ENCODE results near the gene PSMC5. TPM values are rescaled to one million over a fixed set of nuclear protein-coding genes. Genes with fewer than 3 reads are reported as not detected.

The PSMC5 gene
- total and polyA plus RNA-seq, 7 donors: 94.2 to 161 (median 115) TPM

DNA sequence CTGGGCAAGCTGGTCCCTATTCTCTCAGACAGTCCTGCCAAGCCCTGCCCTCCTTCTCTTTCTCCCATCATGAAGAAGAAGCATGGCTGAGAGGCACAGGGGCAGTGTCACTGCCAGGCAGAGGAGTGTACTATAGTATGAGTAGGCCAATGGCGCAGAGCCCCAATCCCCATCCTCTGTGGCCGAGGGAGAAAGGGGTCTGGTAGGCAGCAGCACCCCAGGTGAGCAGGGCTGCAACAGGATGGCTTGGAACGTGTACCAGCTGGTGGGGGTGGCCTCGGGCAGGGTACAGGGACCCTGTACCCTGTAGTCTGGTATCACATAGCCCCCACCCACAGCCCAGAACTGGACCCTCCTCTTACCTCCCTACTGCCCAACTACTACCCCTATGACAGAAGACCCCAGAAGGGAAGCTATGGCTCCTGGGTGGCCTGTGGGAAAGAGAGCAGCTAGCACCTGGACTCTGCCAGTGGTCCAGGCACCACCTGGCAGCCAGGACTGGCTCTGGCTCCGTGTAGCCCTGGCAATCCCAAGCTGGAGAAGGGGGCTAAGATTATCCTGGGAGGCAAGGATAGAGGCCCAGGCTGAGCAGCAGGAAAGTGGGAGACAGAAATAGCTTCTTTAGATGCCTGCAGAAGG, 10.8 kb downstream of the PSMC5 start:
- TF ChIP-seq, protein P1, sequence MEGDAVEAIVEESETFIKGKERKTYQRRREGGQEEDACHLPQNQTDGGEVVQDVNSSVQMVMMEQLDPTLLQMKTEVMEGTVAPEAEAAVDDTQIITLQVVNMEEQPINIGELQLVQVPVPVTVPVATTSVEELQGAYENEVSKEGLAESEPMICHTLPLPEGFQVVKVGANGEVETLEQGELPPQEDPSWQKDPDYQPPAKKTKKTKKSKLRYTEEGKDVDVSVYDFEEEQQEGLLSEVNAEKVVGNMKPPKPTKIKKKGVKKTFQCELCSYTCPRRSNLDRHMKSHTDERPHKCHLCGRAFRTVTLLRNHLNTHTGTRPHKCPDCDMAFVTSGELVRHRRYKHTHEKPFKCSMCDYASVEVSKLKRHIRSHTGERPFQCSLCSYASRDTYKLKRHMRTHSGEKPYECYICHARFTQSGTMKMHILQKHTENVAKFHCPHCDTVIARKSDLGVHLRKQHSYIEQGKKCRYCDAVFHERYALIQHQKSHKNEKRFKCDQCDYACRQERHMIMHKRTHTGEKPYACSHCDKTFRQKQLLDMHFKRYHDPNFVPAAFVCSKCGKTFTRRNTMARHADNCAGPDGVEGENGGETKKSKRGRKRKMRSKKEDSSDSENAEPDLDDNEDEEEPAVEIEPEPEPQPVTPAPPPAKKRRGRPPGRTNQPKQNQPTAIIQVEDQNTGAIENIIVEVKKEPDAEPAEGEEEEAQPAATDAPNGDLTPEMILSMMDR (IDR thresholded peaks at IDR 0.05): no peak
- TF ChIP-seq POLR2AphosphoS5 (IDR thresholded peaks at IDR 0.05) (no peak), POLR2A (IDR thresholded peaks at IDR 0.05) (no peak), EP300 (IDR thresholded peaks at IDR 0.05) (no peak)
- peaks cover 14 to 44% (median 37%) of the 10 kb centered on the region in 4 donors for H3K36me3 ChIP-seq
- H3K4me1 ChIP-seq: peaks cover 3 to 67% (median 59%) of the 10 kb centered on the region in 4 donors
- no peaks in the 10 kb centered on the region for H3K27me3 ChIP-seq
- no peaks in the 10 kb centered on the region for H3K9me3 ChIP-seq
- DNase-seq: no peak
- peak overlapping the region; percentile 93 to 99 (median 96) for H3K27ac ChIP-seq
- intact Hi-C loops (cut with DNase I): no loop called here
- 82 to 86% methylated on average over 5 of the region's 5 CpGs for WGBS, 2 donors
- peak overlapping the region in 3 of 4 donors; percentile 19 to 91 (median 20) for H3K4me3 ChIP-seq

DNA sequence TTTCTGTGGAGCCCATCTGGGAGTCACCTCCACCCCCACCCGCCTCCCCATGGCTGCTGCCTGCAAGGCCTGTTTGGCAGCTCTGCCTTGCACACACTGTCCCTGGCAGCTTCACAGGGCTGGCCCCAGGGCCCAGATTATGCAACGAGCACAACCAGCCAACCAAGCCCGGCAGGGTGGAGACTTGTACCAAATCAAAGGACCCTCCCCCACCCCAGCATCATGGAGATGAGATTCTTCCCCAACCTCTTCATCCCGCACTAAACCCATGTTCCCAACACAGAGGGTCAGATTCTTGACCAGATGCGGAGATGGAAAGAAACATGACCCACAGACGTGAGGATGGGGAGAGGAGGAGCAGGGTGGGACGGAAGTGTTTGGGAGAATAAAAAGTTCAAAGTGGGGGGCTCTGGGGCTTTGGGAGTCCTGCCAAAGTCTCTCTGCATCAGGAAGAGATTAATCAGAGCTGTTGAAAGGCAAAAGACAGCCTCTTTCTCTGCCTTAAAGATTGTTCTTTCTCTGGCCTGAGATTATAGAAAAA, 11.5 kb downstream of the PSMC5 start:
- intact Hi-C loops (cut with DNase I): no loop called here
- peaks cover 8 to 37% (median 31%) of the 10 kb centered on the region in 4 donors for H3K36me3 ChIP-seq
- no peaks in the 10 kb centered on the region for H3K27me3 ChIP-seq
- TF ChIP-seq, protein P1 (IDR thresholded peaks at IDR 0.05): no peak
- TF ChIP-seq POLR2A (IDR thresholded peaks at IDR 0.05) (peak in 1 of 2 donors; percentile 13), EP300 (IDR thresholded peaks at IDR 0.05) (peak in 3 of 4 donors; percentile 35 to 91 (median 68)), POLR2AphosphoS5 (IDR thresholded peaks at IDR 0.05) (peak; percentile 80 to 88 (median 86))
- peak overlapping the region; percentile 11 to 91 (median 59) for H3K4me3 ChIP-seq
- DNase-seq: peak; percentile 99
- WGBS, 2 donors: 50 to 52% methylated on average over 7 of the region's 7 CpGs
- peak overlapping the region; percentile 93 to 99 (median 96) for H3K27ac ChIP-seq
- H3K9me3 ChIP-seq: no peaks in the 10 kb centered on the region
- H3K4me1 ChIP-seq: peaks cover 3 to 73% (median 63%) of the 10 kb centered on the region in 4 donors

DNA sequence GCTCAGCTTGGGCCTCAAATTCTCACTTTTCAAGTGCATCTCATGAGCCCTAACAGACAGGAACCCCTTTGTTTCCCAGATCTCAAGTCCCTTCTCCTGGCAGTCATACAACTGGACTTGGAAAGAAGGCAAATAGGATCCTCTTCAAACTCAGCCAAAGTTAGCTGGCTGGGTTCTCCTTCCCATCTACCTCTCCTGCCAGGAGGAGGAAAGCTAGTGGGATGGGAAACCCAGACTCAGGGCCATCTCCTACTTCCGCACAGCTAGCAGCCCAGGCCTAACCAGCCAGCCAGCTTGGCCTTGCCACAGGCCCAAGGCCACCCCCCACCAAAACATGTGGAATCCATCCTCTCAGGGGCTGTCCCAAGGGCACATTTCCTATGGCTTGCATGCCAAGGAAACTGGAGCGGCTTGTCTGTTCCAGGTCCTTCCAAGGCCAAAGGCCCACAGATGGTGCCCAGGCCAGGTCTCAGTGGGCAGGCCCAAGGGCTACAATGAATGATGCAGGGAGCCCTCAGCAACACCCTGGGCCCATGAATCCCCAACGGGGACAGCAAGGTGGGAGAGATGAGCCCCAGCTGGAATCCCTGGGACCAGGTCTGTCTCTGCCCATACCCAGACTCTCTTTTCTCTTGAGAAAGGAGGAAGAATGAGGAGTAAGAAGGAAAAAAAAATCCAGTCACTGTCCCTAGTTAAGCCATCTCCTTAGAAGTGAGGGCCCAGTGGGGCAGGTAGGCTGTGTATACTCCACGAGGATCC, 13.5 kb downstream of the PSMC5 start:
- H3K4me1 ChIP-seq: peaks cover 3 to 71% (median 64%) of the 10 kb centered on the region in 4 donors
- intact Hi-C loops (cut with DNase I): no loop called here
- H3K9me3 ChIP-seq: no peaks in the 10 kb centered on the region
- WGBS, 2 donors: 62 to 66% methylated on average over 4 of the region's 4 CpGs
- TF ChIP-seq, protein P1 (IDR thresholded peaks at IDR 0.05): no peak
- peak overlapping the region; percentile 93 to 99 (median 96) for H3K27ac ChIP-seq
- peaks cover 0 to 17% (median 12%) of the 10 kb centered on the region in 4 donors for H3K36me3 ChIP-seq
- H3K4me3 ChIP-seq: peak overlapping the region; percentile 71 to 95 (median 91)
- DNase-seq: no peak
- no peaks in the 10 kb centered on the region for H3K27me3 ChIP-seq

DNA sequence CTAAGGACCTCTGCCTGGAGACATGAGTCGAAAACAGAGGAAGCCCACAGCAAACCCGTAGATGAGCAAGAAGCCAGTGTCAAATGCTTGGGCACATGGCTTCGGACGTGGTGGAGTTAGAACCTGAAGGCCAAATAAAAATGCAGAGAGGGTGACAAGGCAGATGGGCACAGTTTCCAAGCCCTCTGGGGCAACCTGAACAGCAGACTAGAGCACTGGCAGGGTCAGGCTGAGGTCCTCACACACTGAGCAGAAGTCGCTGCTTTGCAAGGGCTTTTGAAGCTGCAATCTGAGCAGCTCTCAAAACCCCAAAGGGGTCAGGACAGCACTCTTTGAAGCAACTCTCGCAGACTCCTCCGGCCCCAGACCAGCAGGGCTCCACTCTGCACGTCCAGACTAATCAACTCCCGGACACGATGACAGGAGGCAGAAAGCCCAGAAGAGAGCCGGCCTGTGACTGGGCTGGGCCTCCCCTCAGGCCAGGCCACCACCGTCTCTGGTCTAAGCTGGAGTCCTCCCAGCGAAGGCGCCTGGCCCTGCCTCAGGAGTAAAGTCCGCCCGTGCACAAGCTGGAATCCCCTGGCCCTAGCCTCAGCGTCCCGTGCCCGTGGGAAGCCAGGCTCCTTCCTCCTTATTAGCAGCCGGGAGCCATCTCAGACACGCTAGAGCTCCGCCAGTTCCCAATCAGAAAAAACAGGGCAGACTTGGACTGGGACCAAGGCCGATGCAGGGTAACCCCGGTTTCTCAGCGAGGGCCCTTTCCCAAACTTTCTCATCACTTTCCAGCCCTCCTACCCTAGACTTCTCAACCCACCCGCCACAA, 14.3 kb downstream of the PSMC5 start:
- Histone ChIP-seq H3K9me3 (no peaks in the 10 kb centered on the region), H3K27me3 (no peaks in the 10 kb centered on the region), H3K4me1 (peaks cover 3 to 71% (median 62%) of the 10 kb centered on the region in 4 donors), H3K4me3 (peak overlapping the region; percentile 71 to 95 (median 91)), H3K36me3 (peaks cover 0 to 9% (median 5%) of the 10 kb centered on the region in 4 donors), H3K27ac (peak overlapping the region; percentile 93 to 99 (median 96))
- 2 to 4% methylated on average over 26 of the region's 26 CpGs for WGBS, 2 donors
- DNase-seq: peak; percentile 89
- intact Hi-C loops (cut with DNase I): loop anchor here (1.0 to 2.0 kb wide), 2 partner anchors 14 to 67 kb away; partner anchors contain the start of genes DDX42, FTSJ3 and PSMC5
- TF ChIP-seq POLR2A (IDR thresholded peaks at IDR 0.05) (no peak), POLR2AphosphoS5 (IDR thresholded peaks at IDR 0.05) (no peak), EP300 (IDR thresholded peaks at IDR 0.05) (no peak)
- TF ChIP-seq, protein P1 (IDR thresholded peaks at IDR 0.05): no peak

Measured in sigmoid colon (tissue), 7 donors.